ENCODE results near the gene GH1. TPM values are rescaled to one million over a fixed set of nuclear protein-coding genes. Genes with fewer than 3 reads are reported as not detected.
"Not testable (repeated sequence)": the region's sequence is repeated elsewhere in the genome, so short reads cannot be mapped to it uniquely, and the experiment has no call there.

GH1 gene
- total RNA-seq, 4 donors from 2014 or later: not detected

DNA sequence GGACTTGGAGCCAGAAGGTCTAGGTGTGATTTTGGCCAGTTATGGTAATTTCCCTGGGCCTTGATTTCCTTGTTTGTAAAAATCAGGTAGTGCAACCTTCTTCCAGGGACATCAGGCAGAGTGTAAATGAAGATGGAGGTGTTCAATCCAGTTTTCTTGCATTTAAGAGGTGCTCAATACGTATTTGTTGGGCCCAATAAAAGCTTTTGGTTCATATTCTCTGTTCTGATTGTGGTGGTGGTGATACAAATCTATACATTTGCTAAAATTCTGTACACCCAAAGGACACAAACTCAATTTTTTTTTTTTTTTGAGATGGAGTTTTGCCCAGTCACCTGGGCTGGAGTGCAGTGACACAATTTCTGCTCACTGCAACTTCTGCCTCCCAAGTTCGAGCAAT is 7.5 kb upstream of the GH1 start:
- Histone ChIP-seq H3K27me3 (no peaks in the 10 kb centered on the region), H3K27ac (no peak overlapping the region), H3K36me3 (no peaks in the 10 kb centered on the region), H3K4me3 (no peak overlapping the region), H3K9me3 (no peaks in the 10 kb centered on the region), H3K4me1 (peaks cover 0 to 5% (median 0%) of the 10 kb centered on the region in 3 donors)
- no peak for TF ChIP-seq POLR2AphosphoS5 (IDR thresholded peaks at IDR 0.05)
- TF ChIP-seq CTCF (IDR thresholded peaks at IDR 0.05): no peak
- no peak for TF ChIP-seq POLR2A (IDR thresholded peaks at IDR 0.05)
- no peak for TF ChIP-seq EP300 (IDR thresholded peaks at IDR 0.05)
- no peak for ATAC-seq
- 95 to 100% methylated on average over 2 of the region's 2 CpGs for WGBS, 2 donors (ENCODE audit: low coverage in 1 of 2)

DNA sequence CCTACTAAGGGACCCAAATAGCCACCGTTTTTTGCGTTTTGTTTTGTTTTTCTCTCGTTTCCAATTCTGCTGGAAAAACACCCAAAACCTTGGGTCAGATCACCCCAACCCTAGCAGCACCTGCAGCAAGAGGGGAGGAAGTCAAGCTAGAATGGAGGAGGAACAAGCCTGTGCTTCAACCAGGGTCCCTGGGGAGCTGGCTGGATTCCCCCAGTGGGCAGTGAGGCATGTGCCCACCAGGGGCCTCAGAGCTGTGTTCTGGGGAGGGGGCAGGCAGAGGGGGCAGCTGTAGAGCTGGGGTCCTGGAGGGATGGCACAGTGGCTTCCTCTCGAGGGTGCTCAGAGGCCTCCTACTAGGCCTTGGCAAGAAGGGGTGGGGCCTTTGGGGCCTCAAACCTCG is 7.0 kb upstream of the GH1 start:
- TF ChIP-seq POLR2AphosphoS5 (IDR thresholded peaks at IDR 0.05): no peak
- no peak for TF ChIP-seq CTCF (IDR thresholded peaks at IDR 0.05)
- WGBS, 2 donors (ENCODE audit: low coverage in 1 of 2): 67 to 92% methylated on average over 2 to 3 of the region's 5 CpGs
- no peaks in the 10 kb centered on the region for H3K36me3 ChIP-seq
- H3K4me1 ChIP-seq: no peaks in the 10 kb centered on the region
- H3K4me3 ChIP-seq: no peak overlapping the region
- no peaks in the 10 kb centered on the region for H3K27me3 ChIP-seq
- no peak overlapping the region for H3K27ac ChIP-seq
- ATAC-seq: no peak
- H3K9me3 ChIP-seq: no peaks in the 10 kb centered on the region

DNA sequence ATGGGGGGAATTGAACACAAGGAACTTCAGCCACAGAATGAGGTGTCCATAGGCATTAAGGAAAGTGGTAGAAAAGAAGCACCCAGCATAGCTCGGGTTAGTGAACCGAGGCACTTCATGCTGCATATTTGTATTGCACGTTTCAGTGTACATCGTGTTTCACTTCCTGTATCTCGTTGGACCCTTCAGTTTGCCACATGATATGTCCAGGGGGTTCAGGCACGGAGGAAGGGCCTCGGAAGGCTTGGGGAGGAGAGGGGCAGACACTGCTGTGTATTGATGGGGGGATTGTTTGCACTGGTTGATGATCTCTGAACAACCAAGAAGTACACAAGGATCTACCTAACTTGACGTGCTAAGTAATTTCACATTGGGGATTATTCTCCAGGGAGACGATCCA is 3.8 kb upstream of the GH1 start:
- 75 to 80% methylated on average over 6 to 9 of the region's 9 CpGs for WGBS, 2 donors (ENCODE audit: low coverage in 1 of 2)
- H3K36me3 ChIP-seq, ATAC-seq, H3K27ac ChIP-seq, H3K9me3 ChIP-seq, H3K4me1 ChIP-seq, H3K4me3 ChIP-seq: not testable (repeated sequence)
- H3K27me3 ChIP-seq: peaks cover 19% of the 10 kb centered on the region

DNA sequence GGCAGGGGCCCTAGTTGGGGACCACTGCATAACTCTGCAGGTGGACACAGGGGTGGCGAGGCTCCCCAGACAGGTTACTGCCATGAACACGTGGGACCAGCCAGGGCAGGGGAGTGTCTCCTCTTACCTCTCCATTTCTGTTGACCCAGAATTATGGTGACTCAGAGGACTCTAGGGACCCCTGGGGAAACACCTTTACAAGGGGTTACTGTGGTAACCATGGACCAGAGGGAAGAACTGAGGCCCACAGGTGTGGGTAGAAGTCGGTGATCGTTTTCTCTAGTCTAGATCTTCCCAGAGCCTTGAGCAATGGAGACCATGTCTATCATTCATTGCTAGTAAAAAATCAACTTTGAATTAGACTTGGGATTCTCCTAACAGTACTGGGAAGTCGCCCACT is 2.1 kb upstream of the GH1 start:
- not testable (repeated sequence) for H3K27ac ChIP-seq, ATAC-seq

DNA sequence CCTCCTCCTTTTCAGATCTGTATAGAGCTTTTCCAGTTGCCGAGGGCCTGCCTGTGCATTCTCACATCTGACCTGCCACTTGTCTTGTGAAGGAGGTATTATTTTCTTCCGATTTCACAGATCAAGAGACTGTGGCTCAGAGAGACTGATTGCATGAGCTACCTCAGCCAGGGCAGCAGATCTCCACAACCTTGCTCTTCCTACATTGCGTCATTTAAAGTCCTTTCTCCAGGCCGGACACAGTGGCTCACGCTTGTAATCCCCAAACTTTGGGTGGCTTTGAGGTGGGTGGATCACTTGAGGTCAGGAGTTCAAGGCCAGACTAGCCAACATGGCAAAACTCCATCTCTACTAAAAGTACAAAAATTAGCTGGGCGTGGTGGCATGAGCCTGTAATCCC is 1.4 kb upstream of the GH1 start:
- H3K4me3 ChIP-seq, H3K9me3 ChIP-seq, ATAC-seq, H3K36me3 ChIP-seq, H3K27ac ChIP-seq, H3K4me1 ChIP-seq: not testable (repeated sequence)
- peaks cover 20% of the 10 kb centered on the region for H3K27me3 ChIP-seq
- 61 to 75% methylated on average over 3 to 5 of the region's 6 CpGs for WGBS, 2 donors (ENCODE audit: low coverage in 1 of 2)

More for the DNA sequence above, 2.1 kb upstream of the GH1 start:
- not testable (repeated sequence) for H3K4me3 ChIP-seq, H3K36me3 ChIP-seq, H3K4me1 ChIP-seq, H3K9me3 ChIP-seq
- 80% methylated on average over 1 of the region's 5 CpGs; no CpG with 5 or more reads in 1 of the 2 donors for WGBS, 2 donors (ENCODE audit: low coverage in 1 of 2)
- H3K27me3 ChIP-seq: peaks cover 20% of the 10 kb centered on the region

- Histone ChIP-seq H3K27me3 (peaks cover 20% of the 10 kb centered on the region), H3K36me3 (no peaks in the 10 kb centered on the region), H3K4me3 (no peak overlapping the region), H3K9me3 (no peaks in the 10 kb centered on the region), H3K27ac (no peak overlapping the region), H3K4me1 (peaks cover 0 to 7% (median 0%) of the 10 kb centered on the region in 3 donors)
- peak; percentile 70 for ATAC-seq
- 8% methylated on average over 2 of the region's 8 CpGs; no CpG with 5 or more reads in 1 of the 2 donors for WGBS, 2 donors (ENCODE audit: low coverage in 1 of 2)
- TF ChIP-seq POLR2AphosphoS5 (IDR thresholded peaks at IDR 0.05) (no peak), CTCF (IDR thresholded peaks at IDR 0.05) (peak in 2 of 4 experiments; percentile 90 to 92)
Measured at GRCh38 chr17:63919311-63919723, 678 bp upstream of the GH1 start.

GRCh38 chr17:63918305-63918704 is 334 bp downstream of the GH1 start:
- Histone ChIP-seq H3K4me3 (no peak overlapping the region), H3K27me3 (peaks cover 20% of the 10 kb centered on the region), H3K4me1 (peaks cover 0 to 7% (median 0%) of the 10 kb centered on the region in 3 donors), H3K27ac (no peak overlapping the region), H3K36me3 (no peaks in the 10 kb centered on the region), H3K9me3 (no peaks in the 10 kb centered on the region)
- WGBS, 2 donors (ENCODE audit: low coverage in 1 of 2): 69% methylated on average over 8 of the region's 10 CpGs; no CpG with 5 or more reads in 1 of the 2 donors
- TF ChIP-seq POLR2A (IDR thresholded peaks at IDR 0.05): no peak
- ATAC-seq: no peak

Data from gastroesophageal sphincter (tissue), 4 donors.